ENCODE data around the gene CAPN5.

DNA sequence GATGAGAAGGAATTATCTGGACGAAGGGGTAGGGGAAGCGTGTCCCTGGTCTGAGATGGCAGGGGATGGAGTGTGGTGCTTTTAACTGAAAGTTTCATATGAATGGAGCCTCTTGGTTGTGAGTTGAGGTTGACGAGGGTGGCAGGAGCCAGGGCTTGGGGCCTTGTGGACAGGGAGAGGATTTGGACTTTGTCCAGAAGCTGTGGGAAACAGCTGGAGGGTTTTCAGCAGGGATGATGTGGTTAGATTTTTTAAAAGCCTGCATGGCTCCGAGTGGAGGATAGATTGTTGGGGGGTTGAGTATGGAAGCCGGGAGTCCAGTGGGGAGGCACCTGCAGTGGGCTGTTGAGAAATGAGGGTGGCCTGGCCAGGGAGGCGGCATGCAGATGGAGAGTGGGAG, 86.1 kb downstream of the CAPN5 start:
- TF ChIP-seq, protein P1, sequence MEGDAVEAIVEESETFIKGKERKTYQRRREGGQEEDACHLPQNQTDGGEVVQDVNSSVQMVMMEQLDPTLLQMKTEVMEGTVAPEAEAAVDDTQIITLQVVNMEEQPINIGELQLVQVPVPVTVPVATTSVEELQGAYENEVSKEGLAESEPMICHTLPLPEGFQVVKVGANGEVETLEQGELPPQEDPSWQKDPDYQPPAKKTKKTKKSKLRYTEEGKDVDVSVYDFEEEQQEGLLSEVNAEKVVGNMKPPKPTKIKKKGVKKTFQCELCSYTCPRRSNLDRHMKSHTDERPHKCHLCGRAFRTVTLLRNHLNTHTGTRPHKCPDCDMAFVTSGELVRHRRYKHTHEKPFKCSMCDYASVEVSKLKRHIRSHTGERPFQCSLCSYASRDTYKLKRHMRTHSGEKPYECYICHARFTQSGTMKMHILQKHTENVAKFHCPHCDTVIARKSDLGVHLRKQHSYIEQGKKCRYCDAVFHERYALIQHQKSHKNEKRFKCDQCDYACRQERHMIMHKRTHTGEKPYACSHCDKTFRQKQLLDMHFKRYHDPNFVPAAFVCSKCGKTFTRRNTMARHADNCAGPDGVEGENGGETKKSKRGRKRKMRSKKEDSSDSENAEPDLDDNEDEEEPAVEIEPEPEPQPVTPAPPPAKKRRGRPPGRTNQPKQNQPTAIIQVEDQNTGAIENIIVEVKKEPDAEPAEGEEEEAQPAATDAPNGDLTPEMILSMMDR (IDR thresholded peaks at IDR 0.05; ENCODE audit: low read depth, low read length, missing input control), result no peak
- TF ChIP-seq GABPA (IDR thresholded peaks at IDR 0.05 in 1 of 2, conservative IDR thresholded peaks at IDR 0.05 in 1 of 2), result no peak
- TF ChIP-seq, protein P2, sequence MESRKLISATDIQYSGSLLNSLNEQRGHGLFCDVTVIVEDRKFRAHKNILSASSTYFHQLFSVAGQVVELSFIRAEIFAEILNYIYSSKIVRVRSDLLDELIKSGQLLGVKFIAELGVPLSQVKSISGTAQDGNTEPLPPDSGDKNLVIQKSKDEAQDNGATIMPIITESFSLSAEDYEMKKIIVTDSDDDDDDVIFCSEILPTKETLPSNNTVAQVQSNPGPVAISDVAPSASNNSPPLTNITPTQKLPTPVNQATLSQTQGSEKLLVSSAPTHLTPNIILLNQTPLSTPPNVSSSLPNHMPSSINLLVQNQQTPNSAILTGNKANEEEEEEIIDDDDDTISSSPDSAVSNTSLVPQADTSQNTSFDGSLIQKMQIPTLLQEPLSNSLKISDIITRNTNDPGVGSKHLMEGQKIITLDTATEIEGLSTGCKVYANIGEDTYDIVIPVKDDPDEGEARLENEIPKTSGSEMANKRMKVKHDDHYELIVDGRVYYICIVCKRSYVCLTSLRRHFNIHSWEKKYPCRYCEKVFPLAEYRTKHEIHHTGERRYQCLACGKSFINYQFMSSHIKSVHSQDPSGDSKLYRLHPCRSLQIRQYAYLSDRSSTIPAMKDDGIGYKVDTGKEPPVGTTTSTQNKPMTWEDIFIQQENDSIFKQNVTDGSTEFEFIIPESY (IDR thresholded peaks at IDR 0.05), result no peak
- TF ChIP-seq, protein P3, sequence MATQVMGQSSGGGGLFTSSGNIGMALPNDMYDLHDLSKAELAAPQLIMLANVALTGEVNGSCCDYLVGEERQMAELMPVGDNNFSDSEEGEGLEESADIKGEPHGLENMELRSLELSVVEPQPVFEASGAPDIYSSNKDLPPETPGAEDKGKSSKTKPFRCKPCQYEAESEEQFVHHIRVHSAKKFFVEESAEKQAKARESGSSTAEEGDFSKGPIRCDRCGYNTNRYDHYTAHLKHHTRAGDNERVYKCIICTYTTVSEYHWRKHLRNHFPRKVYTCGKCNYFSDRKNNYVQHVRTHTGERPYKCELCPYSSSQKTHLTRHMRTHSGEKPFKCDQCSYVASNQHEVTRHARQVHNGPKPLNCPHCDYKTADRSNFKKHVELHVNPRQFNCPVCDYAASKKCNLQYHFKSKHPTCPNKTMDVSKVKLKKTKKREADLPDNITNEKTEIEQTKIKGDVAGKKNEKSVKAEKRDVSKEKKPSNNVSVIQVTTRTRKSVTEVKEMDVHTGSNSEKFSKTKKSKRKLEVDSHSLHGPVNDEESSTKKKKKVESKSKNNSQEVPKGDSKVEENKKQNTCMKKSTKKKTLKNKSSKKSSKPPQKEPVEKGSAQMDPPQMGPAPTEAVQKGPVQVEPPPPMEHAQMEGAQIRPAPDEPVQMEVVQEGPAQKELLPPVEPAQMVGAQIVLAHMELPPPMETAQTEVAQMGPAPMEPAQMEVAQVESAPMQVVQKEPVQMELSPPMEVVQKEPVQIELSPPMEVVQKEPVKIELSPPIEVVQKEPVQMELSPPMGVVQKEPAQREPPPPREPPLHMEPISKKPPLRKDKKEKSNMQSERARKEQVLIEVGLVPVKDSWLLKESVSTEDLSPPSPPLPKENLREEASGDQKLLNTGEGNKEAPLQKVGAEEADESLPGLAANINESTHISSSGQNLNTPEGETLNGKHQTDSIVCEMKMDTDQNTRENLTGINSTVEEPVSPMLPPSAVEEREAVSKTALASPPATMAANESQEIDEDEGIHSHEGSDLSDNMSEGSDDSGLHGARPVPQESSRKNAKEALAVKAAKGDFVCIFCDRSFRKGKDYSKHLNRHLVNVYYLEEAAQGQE (IDR thresholded peaks at IDR 0.05), result no peak
- no peak for TF ChIP-seq RAD21 (IDR thresholded peaks at IDR 0.05)

Data from liver (tissue), 3 donors.